Activated CD4-positive, alpha-beta T cell treated with anti-CD3 and anti-CD28 coated beads for 36 hours (primary cell): ENCODE measurements around the gene GLMN. TPM values are rescaled to one million over a fixed set of nuclear protein-coding genes. Genes with fewer than 3 reads are reported as not detected.

ENCODE experiments used
- ATAC-seq: fragments of 200-7000 bp; cut with Tn5 transposase; one replicate; pipeline ENCODE4 v1.10.0; 2021; ENCODE audit warnings: mild to moderate bottlenecking, moderate library complexity
- CTCF ChIA-PET: fragments of 350-600 bp; sonication (Branson Sonifier 250); formaldehyde crosslinking; loops from one replicate; lab custom pipeline; 2021; ENCODE audit warnings: antibody characterized with exemption; lab: Charles Lee
- POLR2A ChIA-PET: fragments of 350-600 bp; sonication (Branson Sonifier 250); formaldehyde crosslinking; loops from one replicate; lab custom pipeline; 2021; ENCODE audit warnings: antibody characterized with exemption, inconsistent platforms; lab: Charles Lee
- DNase-seq: peaks from one replicate; pipeline ENCODE4 v3.0.0-alpha.2; 2020
- H3K27ac Mint-ChIP-seq: one replicate; pipeline ENCODE4 v1.8.0; 2021; ENCODE audit warnings: mixed read lengths
- H3K27me3 Mint-ChIP-seq: one replicate; pipeline ENCODE4 v1.8.0; 2021; ENCODE audit warnings: mixed read lengths
- H3K36me3 Mint-ChIP-seq: one replicate; pipeline ENCODE4 v1.8.0; 2021; ENCODE audit warnings: low read depth, mixed read lengths
- H3K4me1 Mint-ChIP-seq: one replicate; pipeline ENCODE4 v1.8.0; 2021; ENCODE audit warnings: mixed read lengths
- H3K4me3 Mint-ChIP-seq: one replicate; pipeline ENCODE4 v1.8.0; 2021; ENCODE audit warnings: mild to moderate bottlenecking, moderate library complexity, mixed read lengths
- H3K9me3 Mint-ChIP-seq: one replicate; pipeline ENCODE4 v1.8.0; 2021; ENCODE audit warnings: low read depth, mixed read lengths
- intact Hi-C, 2 experiments: fragments of 100-400 bp; cut with DNase I in 1 of 2; cut with micrococcal nuclease in 1 of 2; formaldehyde crosslinking; loops; one replicate each; pipeline versions ENCODE4 v1.14.2 to v1.15.1; 2022 to 2024; cut with DNase I, micrococcal nuclease
- total RNA-seq, 2 experiments: library from RNA; stranded (reverse); gene quantifications; one replicate each; pipeline ENCODE4 v1.2.3, GENCODE V29; 2021

The GLMN gene
- total RNA-seq = 10 to 100 TPM; 10.8 to 17.6 TPM

- POLR2A ChIA-PET = interaction anchor here (0.6 to 0.9 kb wide), 4 partner anchors 22 to 186 kb away, joined by 3 to 5 read pairs (median 4); no protein-coding TSS in a partner anchor
- intact Hi-C loops = loop anchor here in 1 of 2 experiments (1.0 to 10.0 kb wide), 8 partner anchors 186 to 1277 kb away; partner anchors contain the start of genes BTBD8, CDC7, RPL5 and ZNF644
- peaks cover 31% of the 10 kb centered on the region for H3K4me1 Mint-ChIP-seq
- H3K27ac Mint-ChIP-seq = peak within 1 kb of the TSS; percentile 94
- no peaks in the 10 kb centered on the region for H3K27me3 Mint-ChIP-seq
- ATAC-seq (peak; percentile 98), DNase-seq (peak; percentile 83)
- CTCF ChIA-PET = interaction anchor here (0.9 to 4.6 kb wide), 7 partner anchors 10 to 301 kb away, joined by 3 to 27 read pairs (median 4); partner anchors contain the start of gene GFI1
- H3K36me3 Mint-ChIP-seq = peaks cover 33% of the 10 kb centered on the region
- H3K4me3 Mint-ChIP-seq = peak within 1 kb of the TSS; percentile 84
- H3K9me3 Mint-ChIP-seq = no peaks in the 10 kb centered on the region
Measured at GRCh38 chr1:92298573-92299476, at the start of gene GLMN, which contains the start of gene RPAP2. Gene GLMN, minus strand, starts transcription at chr1:92298987. Its CDS starts 988 bp downstream, at chr1:92297999. Gene RPAP2, plus strand, starts transcription at chr1:92299059. Its CDS starts 15 bp downstream, at chr1:92299074.

- POLR2A ChIA-PET = no interaction called here
- Mint-ChIP-seq H3K36me3 (peaks cover 32% of the 10 kb centered on the region), H3K4me1 (peaks cover 2% of the 10 kb centered on the region), H3K4me3 (no peak overlapping the region), H3K27ac (no peak overlapping the region), H3K9me3 (no peaks in the 10 kb centered on the region), H3K27me3 (no peaks in the 10 kb centered on the region)
- intact Hi-C loops = no loop called here
- ATAC-seq (no peak), DNase-seq (no peak)
- CTCF ChIA-PET = no interaction called here
Measured at GRCh38 chr1:92346866-92347640, 48.3 kb upstream of the GLMN start.

GRCh38 chr1:92343061-92343460 is 44.3 kb upstream of the GLMN start:
- ATAC-seq (no peak), DNase-seq (no peak)
- no peak overlapping the region for H3K4me3 Mint-ChIP-seq
- H3K9me3 Mint-ChIP-seq = no peaks in the 10 kb centered on the region
- no peaks in the 10 kb centered on the region for H3K4me1 Mint-ChIP-seq
- intact Hi-C loops = no loop called here
- ChIA-PET CTCF (interaction anchor here (0.7 to 1.1 kb wide), 2 partner anchors 33 to 314 kb away, joined by 3 read pairs; no protein-coding TSS in a partner anchor), POLR2A (no interaction called here)
- H3K27me3 Mint-ChIP-seq = no peaks in the 10 kb centered on the region
- H3K36me3 Mint-ChIP-seq = peaks cover 20% of the 10 kb centered on the region
- no peak overlapping the region for H3K27ac Mint-ChIP-seq

- CTCF ChIA-PET = interaction anchor here (0.7 kb wide), 1 partner anchor 315 kb away, joined by 3 read pairs; no protein-coding TSS in a partner anchor
- POLR2A ChIA-PET = no interaction called here
- no peaks in the 10 kb centered on the region for H3K9me3 Mint-ChIP-seq
- peaks cover 17% of the 10 kb centered on the region for H3K36me3 Mint-ChIP-seq
- H3K27ac Mint-ChIP-seq = no peak overlapping the region
- H3K27me3 Mint-ChIP-seq = no peaks in the 10 kb centered on the region
- H3K4me1 Mint-ChIP-seq = no peaks in the 10 kb centered on the region
- H3K4me3 Mint-ChIP-seq = no peak overlapping the region
- ATAC-seq = no peak
- intact Hi-C loops = no loop called here
- DNase-seq = no peak
Measured at GRCh38 chr1:92342401-92342800, 43.6 kb upstream of the GLMN start.

- DNase-seq (no peak), ATAC-seq (no peak)
- intact Hi-C loops = no loop called here
- Mint-ChIP-seq H3K27me3 (no peaks in the 10 kb centered on the region), H3K27ac (no peak overlapping the region), H3K36me3 (peaks cover 17% of the 10 kb centered on the region), H3K4me3 (no peak overlapping the region), H3K9me3 (no peaks in the 10 kb centered on the region), H3K4me1 (no peaks in the 10 kb centered on the region)
- POLR2A ChIA-PET = no interaction called here
- CTCF ChIA-PET = interaction anchor here (0.7 to 0.8 kb wide), 3 partner anchors 29 to 546 kb away, joined by 3 to 4 read pairs (median 3); no protein-coding TSS in a partner anchor
Measured at GRCh38 chr1:92340154-92340553, 41.4 kb upstream of the GLMN start.

- H3K27ac Mint-ChIP-seq = peak overlapping the region; percentile 29
- H3K4me3 Mint-ChIP-seq = no peak overlapping the region
- H3K4me1 Mint-ChIP-seq = peaks cover 26% of the 10 kb centered on the region
- ChIA-PET POLR2A (interaction anchor here (0.6 to 0.7 kb wide), 2 partner anchors 145 to 148 kb away, joined by 3 to 4 read pairs; no protein-coding TSS in a partner anchor), CTCF (interaction anchor here (1.1 kb wide), 1 partner anchor 25 kb away, joined by 3 read pairs; no protein-coding TSS in a partner anchor)
- peak; percentile 53 for ATAC-seq
- H3K9me3 Mint-ChIP-seq = peaks cover 3% of the 10 kb centered on the region
- DNase-seq = no peak
- intact Hi-C loops = no loop called here
- H3K36me3 Mint-ChIP-seq = peaks cover 42% of the 10 kb centered on the region
- H3K27me3 Mint-ChIP-seq = no peaks in the 10 kb centered on the region
Measured at GRCh38 chr1:92333668-92334067, 34.9 kb upstream of the GLMN start.

GRCh38 chr1:92329347-92330129 is 30.8 kb upstream of the GLMN start:
- no peak overlapping the region for H3K27ac Mint-ChIP-seq
- peaks cover 26% of the 10 kb centered on the region for H3K4me1 Mint-ChIP-seq
- peaks cover 21% of the 10 kb centered on the region for H3K9me3 Mint-ChIP-seq
- ATAC-seq (no peak), DNase-seq (no peak)
- CTCF ChIA-PET = no interaction called here
- intact Hi-C loops = no loop called here
- H3K4me3 Mint-ChIP-seq = no peak overlapping the region
- no peaks in the 10 kb centered on the region for H3K27me3 Mint-ChIP-seq
- H3K36me3 Mint-ChIP-seq = peaks cover 74% of the 10 kb centered on the region
- POLR2A ChIA-PET = interaction anchor here (0.6 kb wide), 1 partner anchor 227 kb away, joined by 4 read pairs; no protein-coding TSS in a partner anchor

- H3K27me3 Mint-ChIP-seq = no peaks in the 10 kb centered on the region
- H3K9me3 Mint-ChIP-seq = peaks cover 21% of the 10 kb centered on the region
- H3K36me3 Mint-ChIP-seq = peaks cover 80% of the 10 kb centered on the region
- peaks cover 23% of the 10 kb centered on the region for H3K4me1 Mint-ChIP-seq
- DNase-seq = no peak
- no peak for ATAC-seq
- no peak overlapping the region for H3K27ac Mint-ChIP-seq
- CTCF ChIA-PET = interaction anchor here (1.2 to 1.7 kb wide), 4 partner anchors 10 to 24 kb away, joined by 3 to 4 read pairs (median 3); no protein-coding TSS in a partner anchor
- H3K4me3 Mint-ChIP-seq = no peak overlapping the region
- intact Hi-C loops = no loop called here
- POLR2A ChIA-PET = interaction anchor here (0.6 kb wide), 1 partner anchor 10 kb away, joined by 3 read pairs; no protein-coding TSS in a partner anchor
Measured at GRCh38 chr1:92327794-92328193, 29.0 kb upstream of the GLMN start.

- peaks cover 77% of the 10 kb centered on the region for H3K36me3 Mint-ChIP-seq
- DNase-seq (no peak), ATAC-seq (no peak)
- CTCF ChIA-PET = interaction anchor here (1.3 to 1.7 kb wide), 3 partner anchors 9 to 16 kb away, joined by 3 to 4 read pairs (median 3); no protein-coding TSS in a partner anchor
- no peak overlapping the region for H3K27ac Mint-ChIP-seq
- no peak overlapping the region for H3K4me3 Mint-ChIP-seq
- intact Hi-C loops = no loop called here
- H3K27me3 Mint-ChIP-seq = no peaks in the 10 kb centered on the region
- POLR2A ChIA-PET = no interaction called here
- H3K4me1 Mint-ChIP-seq = peaks cover 19% of the 10 kb centered on the region
- H3K9me3 Mint-ChIP-seq = peaks cover 21% of the 10 kb centered on the region
Measured at GRCh38 chr1:92326681-92327080, 27.9 kb upstream of the GLMN start.

GRCh38 chr1:92324784-92325183 is 26.0 kb upstream of the GLMN start:
- peaks cover 21% of the 10 kb centered on the region for H3K9me3 Mint-ChIP-seq
- ChIA-PET POLR2A (no interaction called here), CTCF (interaction anchor here (1.4 kb wide), 1 partner anchor 14 kb away, joined by 3 read pairs; no protein-coding TSS in a partner anchor)
- no peak overlapping the region for H3K27ac Mint-ChIP-seq
- no peak for ATAC-seq
- intact Hi-C loops = no loop called here
- DNase-seq = no peak
- H3K4me1 Mint-ChIP-seq = peaks cover 8% of the 10 kb centered on the region
- H3K27me3 Mint-ChIP-seq = no peaks in the 10 kb centered on the region
- H3K36me3 Mint-ChIP-seq = peaks cover 74% of the 10 kb centered on the region
- H3K4me3 Mint-ChIP-seq = no peak overlapping the region
